HS-5 (cell line): ENCODE measurements around the gene CLTA.
"Not testable (repeated sequence)": the region's sequence is repeated elsewhere in the genome, so short reads cannot be mapped to it uniquely, and the experiment has no call there.

ENCODE experiments used
- DNase-seq: peaks from one replicate; pipeline ENCODE4 v3.0.0-alpha.2; 2012; ENCODE audit warnings: low read depth

Gene CLTA

DNA sequence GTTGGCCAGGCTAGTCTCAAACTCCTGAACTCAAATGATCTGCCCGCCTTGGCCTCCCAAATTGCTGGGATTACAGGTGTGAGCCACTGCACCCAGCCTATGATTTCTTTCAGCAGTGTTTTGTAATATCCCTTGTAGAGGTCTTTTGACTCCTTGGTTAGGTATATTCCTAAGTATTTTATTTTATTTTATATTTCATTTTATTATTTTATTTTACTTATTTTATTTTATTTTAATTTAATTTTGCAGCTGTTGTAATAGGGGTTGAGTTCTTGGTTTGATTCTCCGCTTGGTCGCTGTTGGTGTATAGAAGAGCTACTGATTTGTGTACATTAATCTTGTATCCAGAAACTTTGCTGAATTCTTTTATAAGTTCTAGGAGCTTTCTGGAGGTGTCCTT lies 49.0 kb downstream of the CLTA start:
- DNase-seq = not testable (repeated sequence)

DNA sequence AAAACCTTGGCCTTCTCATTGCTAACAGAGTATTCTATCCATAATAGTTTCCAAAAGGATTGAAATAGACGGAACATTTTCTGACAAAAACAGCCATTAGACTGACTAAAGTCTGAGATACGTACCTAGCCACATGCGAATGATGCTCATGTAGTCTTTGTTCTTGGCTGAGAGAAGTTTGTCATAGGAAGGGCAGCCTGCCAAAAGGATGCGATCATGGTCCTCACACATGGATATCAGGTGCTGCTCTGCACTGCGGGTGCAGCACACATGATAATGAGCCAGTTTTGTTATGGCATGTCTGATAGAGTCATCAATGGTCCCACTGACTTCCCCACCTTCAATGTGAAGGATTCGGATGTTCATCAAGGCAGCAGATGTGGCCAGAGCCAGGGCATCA lies 55.2 kb downstream of the CLTA start:
- no peak for DNase-seq

DNA sequence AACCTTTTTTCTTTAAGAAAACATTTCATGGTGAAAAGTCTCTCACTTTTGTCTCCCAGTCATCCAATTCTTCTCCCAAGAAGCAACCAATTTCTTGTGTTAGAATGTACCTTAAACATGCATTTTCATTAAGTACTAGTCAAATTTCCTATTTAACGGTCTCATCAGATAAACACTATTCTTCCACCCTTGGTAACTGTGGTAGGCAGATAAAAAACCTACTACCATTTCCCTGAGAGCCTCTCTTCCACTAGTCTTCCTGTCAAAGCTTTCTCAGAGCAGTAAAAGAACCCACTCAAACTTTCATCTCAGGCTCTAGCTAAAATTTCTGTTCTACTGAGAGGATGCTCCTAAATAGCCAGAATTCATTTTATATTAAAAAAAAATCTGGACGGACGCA lies 56.6 kb downstream of the CLTA start:
- DNase-seq = no peak

DNA sequence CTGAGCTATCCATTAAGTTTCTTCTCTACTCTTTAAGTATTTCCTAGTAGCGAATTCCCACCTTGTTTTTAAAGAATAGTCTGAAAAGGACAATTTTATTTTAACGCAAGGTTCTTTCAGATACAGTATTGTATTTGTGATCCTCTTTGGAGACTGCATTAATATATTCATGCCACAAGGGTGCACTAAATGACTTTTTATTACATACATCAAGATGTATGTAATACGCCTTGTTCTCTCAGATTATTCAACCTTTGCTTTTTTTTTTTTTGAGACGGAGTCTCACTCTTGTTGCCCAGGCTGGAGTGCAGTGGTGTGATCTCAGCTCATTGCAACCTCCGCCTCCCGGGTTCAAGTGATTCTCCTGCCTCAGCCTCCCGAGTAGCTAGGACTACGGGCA lies 57.3 kb downstream of the CLTA start:
- not testable (repeated sequence) for DNase-seq

DNA sequence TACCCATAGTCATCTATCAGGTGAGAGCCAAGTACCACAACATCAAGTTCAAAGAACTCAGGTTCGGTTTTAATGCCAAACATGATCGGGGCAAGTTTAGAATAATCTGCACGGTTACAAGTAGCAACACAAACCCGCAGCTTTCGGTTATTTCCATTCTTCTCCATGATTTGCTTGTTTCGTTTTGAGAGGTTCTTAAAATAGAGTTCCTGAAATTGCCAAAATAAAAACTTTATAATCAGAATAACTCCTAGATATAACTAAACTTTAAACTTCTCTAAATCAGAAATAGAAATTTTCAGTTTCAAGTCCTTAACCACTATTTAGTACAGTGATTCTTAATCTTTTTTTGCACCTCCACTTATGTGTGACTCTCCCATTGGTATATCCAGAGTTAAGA lies 58.5 kb downstream of the CLTA start:
- no peak for DNase-seq

DNA sequence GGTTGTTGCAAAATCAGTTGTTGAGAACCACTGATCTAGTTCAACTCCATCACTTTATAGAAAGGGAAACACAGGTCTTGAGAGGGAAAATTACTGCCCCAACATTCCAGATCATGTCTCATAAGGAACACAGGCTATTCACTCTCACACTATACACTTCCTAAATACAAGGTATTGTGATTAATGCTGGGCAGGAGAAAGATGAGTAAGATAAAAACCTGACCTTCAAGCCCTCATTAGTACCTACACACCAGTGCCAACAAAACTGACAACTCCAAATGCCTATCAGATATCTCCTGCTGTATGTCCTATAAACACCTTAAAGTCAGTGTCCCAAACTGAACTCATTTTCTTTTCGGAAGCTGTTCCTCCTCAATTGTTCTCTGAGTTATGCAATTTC lies 59.4 kb downstream of the CLTA start:
- DNase-seq = no peak

DNA sequence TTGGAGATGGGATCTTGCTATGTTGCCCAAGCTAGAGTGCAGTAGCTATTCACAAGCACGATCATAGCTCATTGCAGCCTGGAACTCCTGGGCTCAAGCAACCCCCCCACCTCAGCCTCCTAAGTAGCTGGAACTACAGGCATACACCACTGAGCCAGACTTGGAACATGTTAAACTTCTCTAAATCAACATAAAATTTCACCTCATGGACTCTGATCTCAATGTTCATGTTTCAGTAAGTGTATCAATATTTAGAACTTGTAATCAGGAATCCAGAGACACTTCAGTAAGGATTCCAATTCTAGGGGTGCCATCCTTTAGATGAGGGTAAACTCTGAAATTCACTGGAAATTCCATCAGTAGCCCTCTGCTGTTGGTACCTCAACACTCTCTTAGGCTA lies 60.7 kb downstream of the CLTA start:
- no peak for DNase-seq

DNA sequence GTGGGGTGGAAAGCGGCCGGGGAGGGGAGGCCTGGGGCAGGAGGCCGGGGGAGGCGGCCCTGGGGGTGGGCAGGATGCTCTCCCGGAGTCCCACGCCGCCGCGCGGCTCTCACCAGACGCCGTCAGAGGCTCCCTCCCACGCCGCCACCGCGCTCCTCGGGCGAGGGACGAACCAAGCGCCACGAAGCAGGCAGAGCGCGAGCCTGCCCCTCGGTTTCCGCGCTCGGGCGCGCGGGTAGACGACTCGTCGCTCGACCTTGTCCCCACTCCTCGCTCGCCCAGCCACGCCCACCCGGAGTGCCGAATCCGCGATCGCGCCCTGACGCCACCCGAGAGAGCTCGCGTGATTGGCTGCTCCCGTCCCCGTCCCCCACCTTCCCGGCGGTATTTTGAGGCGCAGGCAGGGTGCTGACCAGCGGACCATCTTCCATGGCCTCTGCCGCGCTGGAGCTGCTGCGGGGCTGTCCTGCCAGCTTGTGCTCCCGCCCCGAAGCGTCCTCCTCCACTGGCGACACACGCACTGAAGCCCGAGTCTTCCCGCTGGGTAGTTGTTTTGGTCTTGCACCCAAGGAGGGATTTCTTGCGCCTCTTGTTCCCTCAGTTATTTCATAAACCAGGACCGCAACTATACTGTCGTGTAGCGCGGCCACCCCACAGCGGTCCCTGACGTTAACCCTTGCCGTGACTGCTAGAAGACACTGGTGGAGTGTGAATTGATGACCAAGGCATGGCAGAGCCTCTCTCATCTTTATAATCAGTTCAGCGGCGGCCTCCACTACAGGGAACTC lies 67.7 kb downstream of the CLTA start, which contains the start of gene GNE:
Gene GNE, minus strand, starts transcription at position 241 of the 788 bp plus-strand sequence. CDS start 9,093 bp downstream, outside the sequence.
- DNase-seq = peak; percentile 81

DNA sequence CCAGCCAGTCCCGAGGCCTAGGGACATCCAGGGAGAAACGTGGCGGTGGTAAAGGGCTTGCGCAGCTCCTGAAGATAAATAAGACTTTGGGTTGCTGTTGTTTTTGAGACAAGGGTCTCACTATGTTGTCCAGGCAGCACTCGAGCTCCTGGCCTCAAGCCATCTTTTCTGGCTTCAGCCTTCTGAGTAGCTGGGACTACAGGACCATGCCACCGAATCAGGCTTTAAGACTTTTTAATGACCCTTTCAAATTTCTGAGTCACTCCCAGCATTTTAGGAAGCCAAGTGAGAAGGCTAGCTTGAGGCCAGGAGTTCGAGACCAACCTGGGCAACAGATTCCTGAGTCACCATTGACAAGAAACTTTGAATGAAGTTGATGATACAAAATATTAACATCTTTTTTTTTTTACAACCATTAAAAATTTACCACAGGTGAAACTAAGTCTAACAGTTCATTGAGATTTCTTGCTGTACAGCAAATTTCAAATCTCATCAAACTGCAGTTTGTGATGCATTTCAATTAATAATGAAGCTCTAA lies 68.3 kb downstream of the CLTA start:
- DNase-seq = no peak
